Muscle of leg (tissue), 11 donors: ENCODE data around the gene CCNI. TPM values are rescaled to one million over a fixed set of nuclear protein-coding genes. Genes with fewer than 3 reads are reported as not detected.
"Not testable (repeated sequence)": the region's sequence is repeated elsewhere in the genome, so short reads cannot be mapped to it uniquely, and the experiment has no call there.

Experiments
- DNase-seq: peaks from one replicate; pipeline ENCODE4 v3.0.0; 2013
- H3K27ac ChIP-seq: one replicate; pipeline ENCODE4 v1.5.1; 2013; ENCODE audit warnings: mild to moderate bottlenecking, low read length, control low read depth
- H3K27me3 ChIP-seq: one replicate; pipeline ENCODE4 v1.6.1; 2013; ENCODE audit warnings: low read length; ENCODE audit not compliant: control insufficient read depth, insufficient read depth
- H3K36me3 ChIP-seq: one replicate; pipeline ENCODE4 v1.6.1; 2013; ENCODE audit warnings: low read length; ENCODE audit not compliant: control insufficient read depth, insufficient read depth
- H3K4me1 ChIP-seq: one replicate; pipeline ENCODE4 v1.6.1; 2013; ENCODE audit warnings: low read length; ENCODE audit not compliant: control insufficient read depth, insufficient read depth
- H3K4me3 ChIP-seq: one replicate; pipeline ENCODE4 v1.5.1; 2013; ENCODE audit warnings: low read length, control low read depth
- H3K9me3 ChIP-seq: replicated peaks from 2 replicates; pipeline ENCODE4 v1.6.1; 2013; ENCODE audit warnings: low read depth, low read length; ENCODE audit not compliant: control insufficient read depth
- WGBS: methylation state at CpG from one replicate; pipeline ENCODE4 v1.1.5; 2013; ENCODE audit warnings: missing lambda C conversion rate; ENCODE audit not compliant: insufficient coverage; 5-methylcytosine and 5-hydroxymethylcytosine counted together
- polyA plus RNA-seq, 8 donors: library from polyadenylated mRNA; unstranded; fragments of 120-200 nt; gene quantifications; one replicate each; pipeline versions ENCODE4 v1.2.1 to v1.2.3, GENCODE V29; 2013; ENCODE audit warnings: inconsistent platforms in 1 of 8, low replicate concordance in 1 of 8; ENCODE audit not compliant: insufficient read length in 8 of 8, insufficient read depth in 1 of 8
- total RNA-seq: library from RNA; stranded (reverse); fragments of 120-200 nt; gene quantifications from one replicate; pipeline ENCODE4 v1.2.4, GENCODE V29; 2013

CCNI gene
- total and polyA plus RNA-seq, 9 donors = 124 to 334 (median 258) TPM

GRCh38 chr4:77074381-77074831 lies 1.4 kb downstream of the CCNI start:
- H3K27ac ChIP-seq = peak overlapping the region; percentile 99
- H3K36me3 ChIP-seq = no peaks in the 10 kb centered on the region
- peak overlapping the region; percentile 88 for H3K4me3 ChIP-seq
- H3K9me3 ChIP-seq = no peaks in the 10 kb centered on the region
- peak; percentile 37 for DNase-seq
- peaks cover 20% of the 10 kb centered on the region for H3K4me1 ChIP-seq
- no peaks in the 10 kb centered on the region for H3K27me3 ChIP-seq
- WGBS = 5% methylated on average over 3 of the region's 6 CpGs

DNA sequence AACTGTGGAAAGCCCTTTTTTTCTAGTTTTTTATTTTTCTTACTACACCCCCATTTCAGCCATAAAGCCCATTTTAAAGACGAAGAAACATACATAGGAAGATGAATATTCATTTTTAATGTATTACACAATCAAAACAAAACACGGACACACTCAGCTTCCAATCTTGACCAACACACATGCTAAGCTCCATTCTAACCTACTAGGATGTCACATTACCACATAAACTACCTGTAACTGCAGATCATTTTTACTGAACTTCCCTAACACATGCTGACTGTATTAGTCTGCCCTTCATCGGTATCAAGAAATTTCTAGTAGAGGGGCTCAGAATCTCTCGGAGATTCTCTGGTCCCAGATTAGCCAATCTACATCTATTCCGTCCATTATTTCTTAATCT lies 1.8 kb downstream of the CCNI start:
- peak overlapping the region; percentile 88 for H3K4me3 ChIP-seq
- peak; percentile 14 for DNase-seq
- H3K27ac ChIP-seq = peak overlapping the region; percentile 99
- H3K36me3 ChIP-seq = no peaks in the 10 kb centered on the region
- H3K4me1 ChIP-seq = peaks cover 20% of the 10 kb centered on the region
- no peaks in the 10 kb centered on the region for H3K27me3 ChIP-seq
- no peaks in the 10 kb centered on the region for H3K9me3 ChIP-seq
- 0% methylated on average over 4 of the region's 5 CpGs for WGBS

DNA sequence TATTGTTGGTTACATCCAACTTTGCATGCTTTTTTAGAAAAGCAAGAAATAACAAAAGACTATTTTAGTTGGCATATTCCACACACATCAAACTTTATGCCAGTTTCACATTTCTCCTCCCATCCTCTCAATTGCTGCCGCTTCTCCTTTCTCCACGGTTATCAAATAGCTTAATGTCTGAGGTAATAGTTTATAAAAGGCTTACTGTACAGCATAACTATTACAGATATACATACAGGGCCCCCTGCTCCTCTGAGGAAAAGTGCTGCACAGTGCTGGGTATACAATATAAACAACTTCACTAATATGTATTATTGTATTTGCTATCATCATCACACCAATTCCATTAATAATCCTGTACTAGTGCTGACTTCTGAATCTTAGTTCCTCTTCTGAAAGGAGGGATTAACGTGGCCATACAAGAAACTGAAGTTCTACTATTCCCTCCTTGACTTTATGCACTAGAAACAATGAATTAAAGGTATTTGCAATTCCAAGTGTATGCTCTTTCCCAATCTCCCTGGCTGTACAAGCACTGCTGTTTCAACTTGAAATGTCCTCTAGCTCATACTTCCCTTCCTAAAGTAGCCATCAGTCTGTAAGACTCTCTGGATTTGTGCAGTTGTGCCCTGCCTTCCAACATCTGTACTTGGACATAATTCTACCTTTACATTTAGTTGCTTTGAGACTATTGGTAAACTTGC lies 2.5 kb downstream of the CCNI start:
- Histone ChIP-seq H3K36me3 (no peaks in the 10 kb centered on the region), H3K27ac (peak overlapping the region; percentile 99), H3K4me3 (peak overlapping the region; percentile 88), H3K9me3 (no peaks in the 10 kb centered on the region), H3K4me1 (peaks cover 20% of the 10 kb centered on the region), H3K27me3 (no peaks in the 10 kb centered on the region)
- no CpG with 5 or more reads among the region's 3 CpGs for WGBS
- DNase-seq = peak; percentile 59

DNA sequence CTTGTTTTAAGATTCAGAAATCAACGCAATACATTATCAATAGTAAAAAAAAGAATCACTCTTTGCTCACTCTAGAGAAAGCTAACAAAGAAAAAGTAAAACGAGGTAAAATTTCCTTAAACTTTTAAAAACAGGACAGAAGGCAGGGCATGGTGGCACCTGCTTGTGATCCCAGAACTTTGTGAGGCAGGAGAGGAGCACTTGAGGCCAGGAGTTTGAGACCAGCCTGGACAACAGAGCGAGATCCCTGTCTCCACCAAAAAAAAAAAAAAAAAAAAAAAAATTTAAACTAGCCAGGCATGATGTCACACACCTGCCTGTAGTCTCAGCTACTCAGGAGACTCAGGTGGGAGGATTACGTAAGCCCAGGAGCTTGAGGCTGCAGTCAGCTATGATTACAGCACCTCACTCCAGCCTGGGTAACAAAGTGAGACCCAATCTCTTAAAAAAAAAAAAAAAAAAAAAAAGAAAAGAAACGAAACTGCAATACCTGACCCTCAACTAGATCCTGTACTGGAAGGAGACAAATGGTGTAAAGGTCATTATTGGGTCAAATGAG lies 3.5 kb downstream of the CCNI start:
- Histone ChIP-seq H3K36me3 (peaks cover 2% of the 10 kb centered on the region), H3K4me1 (peaks cover 16% of the 10 kb centered on the region), H3K4me3 (no peak overlapping the region), H3K27ac (no peak overlapping the region), H3K27me3 (no peaks in the 10 kb centered on the region), H3K9me3 (no peaks in the 10 kb centered on the region)
- no peak for DNase-seq
- no CpG with 5 or more reads among the region's 5 CpGs for WGBS

- WGBS = no CpG with 5 or more reads among the region's 3 CpGs
These were observed 6.3 kb downstream of the CCNI start for GRCh38 chr4:77069514-77069913.

GRCh38 chr4:77065382-77065781 lies 10.4 kb downstream of the CCNI start:
- H3K4me1 ChIP-seq = no peaks in the 10 kb centered on the region
- no CpG with 5 or more reads among the region's 1 CpG for WGBS
- H3K4me3 ChIP-seq = no peak overlapping the region
- DNase-seq = no peak
- no peaks in the 10 kb centered on the region for H3K9me3 ChIP-seq
- peaks cover 28% of the 10 kb centered on the region for H3K36me3 ChIP-seq
- H3K27me3 ChIP-seq = no peaks in the 10 kb centered on the region
- no peak overlapping the region for H3K27ac ChIP-seq

More at GRCh38 chr4:77069514-77069913, 6.3 kb downstream of the CCNI start:
- not testable (repeated sequence) for H3K27ac ChIP-seq, H3K4me3 ChIP-seq, H3K4me1 ChIP-seq, H3K27me3 ChIP-seq, DNase-seq, H3K9me3 ChIP-seq
- H3K36me3 ChIP-seq = peaks cover 11% of the 10 kb centered on the region

- Histone ChIP-seq H3K27ac (no peak overlapping the region), H3K4me1 (no peaks in the 10 kb centered on the region), H3K36me3 (peaks cover 31% of the 10 kb centered on the region)
These were observed 12.9 kb downstream of the CCNI start for GRCh38 chr4:77062856-77063255.

DNA sequence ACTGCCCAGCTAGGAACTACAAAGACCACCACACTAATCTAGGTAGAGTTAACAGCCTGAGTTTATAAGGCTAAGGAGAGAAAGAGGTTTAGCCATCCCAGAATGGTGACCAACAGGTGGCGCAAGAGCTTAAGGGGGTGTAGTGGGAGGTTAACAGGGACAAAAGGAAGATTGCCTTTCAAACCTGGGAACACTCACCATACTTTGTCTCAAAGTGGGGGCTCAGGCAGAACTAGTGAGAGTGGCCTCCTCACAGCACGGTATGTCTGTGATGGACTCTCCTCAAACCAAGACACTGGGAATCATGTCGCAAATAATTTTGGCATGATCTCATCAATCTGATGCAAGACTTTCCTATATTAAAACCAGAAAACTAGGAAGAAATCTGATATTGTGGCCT lies 23.4 kb downstream of the CCNI start:
- Histone ChIP-seq H3K27ac (no peak overlapping the region), H3K4me1 (no peaks in the 10 kb centered on the region), H3K36me3 (peaks cover 33% of the 10 kb centered on the region), H3K27me3 (no peaks in the 10 kb centered on the region), H3K4me3 (no peak overlapping the region), H3K9me3 (no peaks in the 10 kb centered on the region)
- peak; percentile 28 for DNase-seq
- no CpG with 5 or more reads among the region's 3 CpGs for WGBS

More at GRCh38 chr4:77062856-77063255, 12.9 kb downstream of the CCNI start:
- Histone ChIP-seq H3K9me3 (no peaks in the 10 kb centered on the region), H3K27me3 (no peaks in the 10 kb centered on the region), H3K4me3 (no peak overlapping the region)
- DNase-seq = no peak

DNA sequence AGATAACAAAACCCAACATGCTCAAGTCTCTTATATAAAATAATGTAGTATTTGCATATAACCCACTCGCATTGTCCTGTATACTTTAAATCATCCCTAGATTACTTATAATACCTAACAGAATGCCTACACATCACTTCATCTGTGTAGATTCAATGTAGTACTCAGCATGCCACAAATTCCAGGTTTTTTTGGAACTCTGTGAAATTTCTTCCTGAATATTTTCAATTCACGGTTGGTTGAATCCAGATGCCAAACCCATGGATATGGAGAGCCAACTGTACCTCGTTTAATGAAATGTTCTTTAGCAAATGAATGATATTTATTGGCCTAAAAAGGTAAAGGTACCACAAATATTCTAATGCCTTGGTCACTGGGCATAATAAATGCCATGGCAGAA lies 24.8 kb downstream of the CCNI start:
- Histone ChIP-seq H3K4me1 (no peaks in the 10 kb centered on the region), H3K27me3 (no peaks in the 10 kb centered on the region), H3K9me3 (no peaks in the 10 kb centered on the region), H3K36me3 (peaks cover 37% of the 10 kb centered on the region), H3K4me3 (no peak overlapping the region), H3K27ac (no peak overlapping the region)
- no CpG with 5 or more reads among the region's 3 CpGs for WGBS
- DNase-seq = no peak

GRCh38 chr4:77047037-77047436 lies 28.8 kb downstream of the CCNI start:
- H3K27me3 ChIP-seq = no peaks in the 10 kb centered on the region
- no peak overlapping the region for H3K4me3 ChIP-seq
- H3K9me3 ChIP-seq = no peaks in the 10 kb centered on the region
- peaks cover 3% of the 10 kb centered on the region for H3K4me1 ChIP-seq
- no peak for DNase-seq
- no peak overlapping the region for H3K27ac ChIP-seq
- H3K36me3 ChIP-seq = peaks cover 25% of the 10 kb centered on the region
